IMR-90 (cell line): ENCODE measurements around the gene PSORS1C2. TPM values are rescaled to one million over a fixed set of nuclear protein-coding genes. Genes with fewer than 3 reads are reported as not detected.
A peak's percentile ranks its signal among the peaks of the same experiment; 100 is the strongest.

Source experiments
- ATAC-seq: fragments of 200-7000 bp; cut with Tn5 transposase; 2 replicates; pipeline ENCODE4 v1.9.1; 2020; ENCODE audit warnings: low read depth, mild to moderate bottlenecking, moderate library complexity
- BruUV-seq: library from RNA; stranded (reverse); fragments of 400-500 nt; replicated peaks from 2 replicates; lab custom pipeline; 2021; lab: Mats Ljungman, UMichigan
- CTCF ChIA-PET: fragments of 300-600 bp; formaldehyde crosslinking; extraction: SDS; loops from one replicate; lab custom pipeline; 2021; ENCODE audit warnings: antibody characterized with exemption; lab: Yijun Ruan, JAX
- POLR2A ChIA-PET: fragments of 300-600 bp; sonication (Branson Sonifier 250); formaldehyde crosslinking; loops from one replicate; lab custom pipeline; 2022; ENCODE audit warnings: antibody characterized with exemption; ENCODE audit not compliant: unreplicated experiment; lab: Charles Lee
- DNase-seq: peaks from one replicate; pipeline ENCODE4 v3.0.0; 2013
- H2AFZ ChIP-seq: replicated peaks from 2 replicates; pipeline ENCODE3; 2013; ENCODE audit warnings: low read length, mild to moderate bottlenecking; ENCODE audit not compliant: poor library complexity
- H2AK5ac ChIP-seq: 2 replicates; pipeline ENCODE4 v1.6.1; 2013; ENCODE audit warnings: low read depth, low read length, inconsistent platforms
- H2AK9ac ChIP-seq: replicated peaks from 2 replicates; pipeline ENCODE3; 2013; ENCODE audit warnings: mild to moderate bottlenecking, low read depth, low read length, moderate library complexity; ENCODE audit not compliant: poor library complexity
- H2BK120ac ChIP-seq: 2 replicates; pipeline ENCODE4 v1.6.1; 2013; ENCODE audit warnings: low read depth, low read length, inconsistent platforms
- H2BK15ac ChIP-seq: 3 replicates; pipeline ENCODE4 v1.6.1; 2013; ENCODE audit warnings: low read depth, low read length, inconsistent platforms
- H2BK20ac ChIP-seq: 2 replicates; pipeline ENCODE4 v1.6.1; 2013; ENCODE audit warnings: low read depth, mild to moderate bottlenecking, inconsistent platforms, low read length, moderate library complexity
- H2BK5ac ChIP-seq: 2 replicates; pipeline ENCODE4 v1.6.1; 2013; ENCODE audit warnings: mild to moderate bottlenecking, low read depth, low read length, inconsistent platforms; ENCODE audit not compliant: poor library complexity, severe bottlenecking
- H3K14ac ChIP-seq: replicated peaks from 2 replicates; pipeline ENCODE4 v1.6.1; 2013; ENCODE audit warnings: low read depth, low read length, inconsistent platforms
- H3K18ac ChIP-seq: 2 replicates; pipeline ENCODE4 v1.6.1; 2013; ENCODE audit warnings: low read depth, low read length, control low read depth
- H3K23ac ChIP-seq: 2 replicates; pipeline ENCODE4 v1.6.1; 2013; ENCODE audit warnings: low read depth, low read length, inconsistent platforms
- H3K27ac ChIP-seq: 2 replicates; pipeline ENCODE4 v1.5.1; 2013; ENCODE audit warnings: mild to moderate bottlenecking, control low read depth, low read length; ENCODE audit not compliant: insufficient read depth
- H3K27me3 ChIP-seq: 2 replicates; pipeline ENCODE4 v1.6.1; 2013; ENCODE audit warnings: low read length; ENCODE audit not compliant: control insufficient read depth, insufficient read depth
- H3K36me3 ChIP-seq: 2 replicates; pipeline ENCODE4 v1.6.1; 2013; ENCODE audit warnings: low read length, mixed read lengths; ENCODE audit not compliant: control insufficient read depth, insufficient read depth
- H3K4ac ChIP-seq: 2 replicates; pipeline ENCODE4 v1.6.1; 2013; ENCODE audit warnings: low read depth, low read length, inconsistent platforms
- H3K4me1 ChIP-seq: 2 replicates; pipeline ENCODE4 v1.6.1; 2013; ENCODE audit warnings: low read length, mixed read lengths; ENCODE audit not compliant: control insufficient read depth, insufficient read depth
- H3K4me2 ChIP-seq: 2 replicates; pipeline ENCODE4 v1.6.1; 2013; ENCODE audit warnings: low read depth, mild to moderate bottlenecking, control low read depth, low read length, moderate library complexity
- H3K4me3 ChIP-seq: 2 replicates; pipeline ENCODE4 v1.5.1; 2013; ENCODE audit warnings: low read depth, mild to moderate bottlenecking, control low read depth, low read length, moderate library complexity; ENCODE audit not compliant: insufficient read depth
- H3K56ac ChIP-seq: 2 replicates; pipeline ENCODE4 v1.6.1; 2013; ENCODE audit warnings: low read length, inconsistent platforms; ENCODE audit not compliant: insufficient read depth; ENCODE audit errors: extremely low read depth
- H3K79me1 ChIP-seq, 2 experiments: 2 replicates each; pipeline ENCODE4 v1.6.1; 2013; ENCODE audit warnings: low read length in 2 of 2, inconsistent platforms in 1 of 2, low read depth in 1 of 2
- H3K9ac ChIP-seq: 2 replicates; pipeline ENCODE4 v1.6.1; 2013; ENCODE audit warnings: low read depth, low read length, control low read depth
- H3K9me1 ChIP-seq: 2 replicates; pipeline ENCODE4 v1.6.1; 2013; ENCODE audit warnings: low read length, inconsistent platforms; ENCODE audit not compliant: insufficient read depth
- H3K9me3 ChIP-seq: 2 replicates; pipeline ENCODE4 v1.6.1; 2013; ENCODE audit warnings: low read length; ENCODE audit not compliant: control insufficient read depth, insufficient read depth
- H4K20me1 ChIP-seq: 2 replicates; pipeline ENCODE4 v1.6.1; 2013; ENCODE audit warnings: low read length, inconsistent platforms; ENCODE audit not compliant: insufficient read depth
- H4K5ac ChIP-seq: 2 replicates; pipeline ENCODE4 v1.6.1; 2013; ENCODE audit warnings: mild to moderate bottlenecking, low read depth, low read length, control low read depth
- H4K8ac ChIP-seq, 2 experiments: 2 replicates each; pipeline ENCODE4 v1.6.1; 2013; ENCODE audit warnings: low read depth in 2 of 2, low read length in 2 of 2, control low read depth in 1 of 2, inconsistent platforms in 1 of 2
- H4K91ac ChIP-seq: 2 replicates; pipeline ENCODE4 v1.6.1; 2013; ENCODE audit warnings: low read depth, low read length, inconsistent platforms; ENCODE audit not compliant: insufficient read depth
- POLR2A ChIP-seq: IDR thresholded peaks from 2 replicates; pipeline ENCODE4 v1.6.1; 2012; ENCODE audit warnings: mild to moderate bottlenecking, low read depth, low read length
- RCOR1 ChIP-seq: IDR thresholded peaks from 2 replicates; pipeline ENCODE4 v1.6.1; 2012; ENCODE audit warnings: mild to moderate bottlenecking, low read length, improper control_type of control experiment; ENCODE audit not compliant: insufficient replicate concordance
- WGBS, 2 experiments: methylation state at CpG; one replicate each; pipeline versions ENCODE4 v1.1.5 to v1.1.7; 2013; ENCODE audit warnings: missing lambda C conversion rate in 2 of 2; ENCODE audit not compliant: insufficient read length in 1 of 2; ENCODE audit errors: extremely low coverage in 2 of 2; 5-methylcytosine and 5-hydroxymethylcytosine counted together
- dilution Hi-C: fragments of 300-500 bp; cut with HindIII; formaldehyde crosslinking; loops from one replicate; pipeline ENCODE4 v1.14.3; 2018; ENCODE audit warnings: low sequenced_read_pairs; ENCODE audit not compliant: unreplicated experiment
- in situ Hi-C: fragments of 300-500 bp; cut with MboI; formaldehyde crosslinking; loops from 3 replicates; pipeline ENCODE4 v1.14.3; 2019; ENCODE audit warnings: low sequenced_read_pairs, inconsistent platforms, mixed read lengths
- intact Hi-C: fragments of 100-400 bp; cut with micrococcal nuclease; formaldehyde crosslinking; loops from 2 replicates; pipeline ENCODE4 v1.10.0; 2022
- polyA plus RNA-seq, 3 experiments: library from polyadenylated mRNA; depleted of rRNA; stranded (reverse); fragments of >200 nt; gene quantifications; 2 replicates each; pipeline ENCODE4 v1.2.3, GENCODE V29; 2012; ENCODE audit warnings: low replicate concordance in 1 of 3
- total RNA-seq: library from RNA; depleted of rRNA; stranded (reverse); fragments of >200 nt; gene quantifications from 2 replicates; pipeline ENCODE4 v1.2.3, GENCODE V29; 2012

PSORS1C2 gene
- total and polyA plus RNA-seq, 2 of the 4 experiments (the other 2 are of a cell fraction): not detected

GRCh38 chr6:31171931-31172905, 33.4 kb upstream of the PSORS1C2 start:
- Histone ChIP-seq H3K9me1 (peaks cover 9% of the 10 kb centered on the region; the same call in 1 of the 2 replicates), H2BK5ac (no peak overlapping the region), H3K14ac (no peak overlapping the region), H3K18ac (no peak overlapping the region), H3K4me1 (peaks cover 7% of the 10 kb centered on the region; the same call in 1 of the 2 replicates), H3K4me3 (no peak overlapping the region), H4K91ac (no peak overlapping the region), H2AK5ac (no peak overlapping the region), H2AFZ (peak overlapping the region; percentile 56), H3K36me3 (no peaks in the 10 kb centered on the region), H3K4me2 (no peak overlapping the region), H3K27me3 (no peaks in the 10 kb centered on the region), H3K56ac (no peak overlapping the region), H2BK120ac (no peak overlapping the region), H3K23ac (no peak overlapping the region), H4K20me1 (no peaks in the 10 kb centered on the region), H2BK15ac (no peak overlapping the region), H4K8ac (no peak overlapping the region), H2BK20ac (no peak overlapping the region), H4K5ac (no peak overlapping the region), H3K9me3 (no peaks in the 10 kb centered on the region), H3K9ac (no peak overlapping the region), H2AK9ac (peak overlapping the region; percentile 3), H3K4ac (no peak overlapping the region), H3K27ac (no peak overlapping the region), H3K79me1 (no peaks in the 10 kb centered on the region)
- CTCF ChIA-PET: no interaction called here
- intact Hi-C loops (no loop called here), in situ Hi-C loops (no loop called here), dilution Hi-C loops (no loop called here)
- 81% methylated on average over 3 of the region's 16 CpGs; no CpG with 5 or more reads in 1 of the 2 experiments for WGBS, 2 experiments
- DNase-seq (no peak), ATAC-seq (no peak)
- POLR2A ChIA-PET: no interaction called here
- BruUV-seq: no TSS peak
- no peak for TF ChIP-seq RCOR1
- no peak for TF ChIP-seq POLR2A
